GM12873 (cell line): ENCODE measurements around the gene EVC2.

Experiments
- CTCF ChIP-seq: IDR thresholded peaks from 2 replicates; pipeline ENCODE4 v1.5.1; 2012; ENCODE audit warnings: low read depth, mild to moderate bottlenecking, moderate library complexity, low read length, control low read depth; ENCODE audit not compliant: insufficient read depth; ENCODE audit errors: missing control alignments

EVC2 gene

GRCh38 chr4:5708449-5709206 is at the start of gene EVC2:
Gene EVC2, minus strand, starts transcription at chr4:5708559. Its CDS starts 46 bp downstream, at chr4:5708513.
- no peak for TF ChIP-seq CTCF

- no peak for TF ChIP-seq CTCF
These were observed 49.6 kb upstream of the EVC2 start for GRCh38 chr4:5757954-5758353.

GRCh38 chr4:5757536-5757935 is 49.2 kb upstream of the EVC2 start:
- TF ChIP-seq CTCF = no peak

- no peak for TF ChIP-seq CTCF
These were observed 48.7 kb upstream of the EVC2 start for GRCh38 chr4:5757091-5757490.

GRCh38 chr4:5756271-5756670 is 47.9 kb upstream of the EVC2 start:
- TF ChIP-seq CTCF = no peak

GRCh38 chr4:5755679-5756078 is 47.3 kb upstream of the EVC2 start:
- TF ChIP-seq CTCF = no peak

GRCh38 chr4:5755161-5755560 is 46.8 kb upstream of the EVC2 start:
- TF ChIP-seq CTCF = no peak
